ENCODE data around the gene PDE4B. TPM values are rescaled to one million over a fixed set of nuclear protein-coding genes. Genes with fewer than 3 reads are reported as not detected.
"Not testable (repeated sequence)": the region's sequence is repeated elsewhere in the genome, so short reads cannot be mapped to it uniquely, and the experiment has no call there.

The PDE4B gene
- total and polyA plus RNA-seq, 7 donors = 4.1 to 191 (median 16.3) TPM

GRCh38 chr1:65965112-65965996, 172.7 kb downstream of the PDE4B start:
- 71 to 79% (median 75%) methylated on average over 6 of the region's 6 CpGs for WGBS, 3 donors

DNA sequence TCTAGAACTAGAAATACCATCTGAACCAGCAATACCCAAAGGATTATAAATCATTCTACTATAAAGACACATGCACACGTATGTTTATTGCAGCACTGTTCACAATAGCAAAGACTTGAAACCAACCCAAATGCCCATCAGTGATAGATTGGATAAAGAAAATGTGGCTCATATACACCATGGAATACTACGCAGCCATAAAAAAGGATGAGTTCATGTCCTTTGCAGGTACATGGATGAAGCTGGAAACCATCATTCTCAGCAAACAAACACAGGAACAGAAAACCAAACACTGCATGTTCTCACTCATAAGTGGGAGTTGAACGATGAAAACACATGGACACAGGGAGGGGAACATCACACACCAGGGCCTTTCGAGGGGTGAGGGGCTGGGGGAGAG, 174.8 kb downstream of the PDE4B start:
- ATAC-seq; H3K27me3 ChIP-seq (ENCODE audit: insufficient read depth in 3 of 3, low read length in 2 of 3); H3K9me3 ChIP-seq; H3K27ac ChIP-seq; intact Hi-C loops (cut with DNase I); H3K36me3 ChIP-seq (ENCODE audit: insufficient read depth in 1 of 2, low read depth in 1 of 2); DNase-seq; H3K4me1 ChIP-seq; H3K4me3 ChIP-seq: not testable (repeated sequence)
- WGBS, 3 donors = 90 to 93% (median 93%) methylated on average over 4 of the region's 4 CpGs

More at GRCh38 chr1:65965112-65965996, 172.7 kb downstream of the PDE4B start:
- ATAC-seq (no peak), DNase-seq (no peak)
- Histone ChIP-seq H3K4me1 (no peaks in the 10 kb centered on the region), H3K4me3 (no peak overlapping the region), H3K27ac (no peak overlapping the region), H3K9me3 (no peaks in the 10 kb centered on the region), H3K36me3 (ENCODE audit: insufficient read depth in 1 of 2, low read depth in 1 of 2) (no peaks in the 10 kb centered on the region), H3K27me3 (ENCODE audit: insufficient read depth in 3 of 3, low read length in 2 of 3) (no peaks in the 10 kb centered on the region)
- intact Hi-C loops (cut with DNase I) = no loop called here
- TF ChIP-seq, protein P1, sequence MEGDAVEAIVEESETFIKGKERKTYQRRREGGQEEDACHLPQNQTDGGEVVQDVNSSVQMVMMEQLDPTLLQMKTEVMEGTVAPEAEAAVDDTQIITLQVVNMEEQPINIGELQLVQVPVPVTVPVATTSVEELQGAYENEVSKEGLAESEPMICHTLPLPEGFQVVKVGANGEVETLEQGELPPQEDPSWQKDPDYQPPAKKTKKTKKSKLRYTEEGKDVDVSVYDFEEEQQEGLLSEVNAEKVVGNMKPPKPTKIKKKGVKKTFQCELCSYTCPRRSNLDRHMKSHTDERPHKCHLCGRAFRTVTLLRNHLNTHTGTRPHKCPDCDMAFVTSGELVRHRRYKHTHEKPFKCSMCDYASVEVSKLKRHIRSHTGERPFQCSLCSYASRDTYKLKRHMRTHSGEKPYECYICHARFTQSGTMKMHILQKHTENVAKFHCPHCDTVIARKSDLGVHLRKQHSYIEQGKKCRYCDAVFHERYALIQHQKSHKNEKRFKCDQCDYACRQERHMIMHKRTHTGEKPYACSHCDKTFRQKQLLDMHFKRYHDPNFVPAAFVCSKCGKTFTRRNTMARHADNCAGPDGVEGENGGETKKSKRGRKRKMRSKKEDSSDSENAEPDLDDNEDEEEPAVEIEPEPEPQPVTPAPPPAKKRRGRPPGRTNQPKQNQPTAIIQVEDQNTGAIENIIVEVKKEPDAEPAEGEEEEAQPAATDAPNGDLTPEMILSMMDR (IDR thresholded peaks at IDR 0.05) = no peak

DNA sequence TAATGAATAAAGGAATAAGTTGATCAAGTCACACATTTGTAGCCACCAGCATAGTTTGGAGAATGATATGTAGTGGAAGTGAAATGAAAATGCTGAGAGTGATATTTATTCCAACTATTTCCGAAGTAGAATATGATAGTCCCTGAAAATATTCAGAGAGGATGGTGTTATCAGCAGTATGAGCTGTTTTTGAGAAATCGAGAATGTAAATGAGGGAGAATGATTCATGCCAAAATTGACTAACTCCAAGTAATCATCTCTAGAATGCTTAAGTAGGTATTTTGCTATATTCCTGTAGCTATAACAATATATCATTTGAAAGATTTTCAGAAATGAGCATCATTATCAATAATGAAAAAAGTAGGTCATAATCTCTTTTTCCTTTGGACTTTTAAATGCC, 178.9 kb downstream of the PDE4B start:
- H3K27me3 ChIP-seq (ENCODE audit: insufficient read depth in 3 of 3, low read length in 2 of 3) = no peaks in the 10 kb centered on the region
- peaks cover 4% of the 10 kb centered on the region for H3K9me3 ChIP-seq
- DNase-seq (no peak), ATAC-seq (no peak)
- H3K4me3 ChIP-seq = no peak overlapping the region
- intact Hi-C loops (cut with DNase I) = no loop called here
- WGBS, 3 donors = 88 to 90% (median 89%) methylated on average over 2 of the region's 2 CpGs
- no peaks in the 10 kb centered on the region for H3K4me1 ChIP-seq
- H3K36me3 ChIP-seq (ENCODE audit: insufficient read depth in 1 of 2, low read depth in 1 of 2) = no peaks in the 10 kb centered on the region
- no peak overlapping the region for H3K27ac ChIP-seq
- TF ChIP-seq, protein P1 (IDR thresholded peaks at IDR 0.05) = no peak

GRCh38 chr1:65975708-65976107, 183.0 kb downstream of the PDE4B start:
- 84 to 87% (median 84%) methylated on average over 1 of the region's 1 CpG for WGBS, 3 donors
- H3K4me3 ChIP-seq = no peak overlapping the region
- H3K9me3 ChIP-seq = peaks cover 4% of the 10 kb centered on the region
- no peaks in the 10 kb centered on the region for H3K4me1 ChIP-seq
- TF ChIP-seq, protein P1 (IDR thresholded peaks at IDR 0.05) = no peak
- H3K27ac ChIP-seq = no peak overlapping the region
- no peaks in the 10 kb centered on the region for H3K27me3 ChIP-seq (ENCODE audit: insufficient read depth in 3 of 3, low read length in 2 of 3)
- intact Hi-C loops (cut with DNase I) = no loop called here
- DNase-seq (no peak), ATAC-seq (no peak)
- no peaks in the 10 kb centered on the region for H3K36me3 ChIP-seq (ENCODE audit: insufficient read depth in 1 of 2, low read depth in 1 of 2)

DNA sequence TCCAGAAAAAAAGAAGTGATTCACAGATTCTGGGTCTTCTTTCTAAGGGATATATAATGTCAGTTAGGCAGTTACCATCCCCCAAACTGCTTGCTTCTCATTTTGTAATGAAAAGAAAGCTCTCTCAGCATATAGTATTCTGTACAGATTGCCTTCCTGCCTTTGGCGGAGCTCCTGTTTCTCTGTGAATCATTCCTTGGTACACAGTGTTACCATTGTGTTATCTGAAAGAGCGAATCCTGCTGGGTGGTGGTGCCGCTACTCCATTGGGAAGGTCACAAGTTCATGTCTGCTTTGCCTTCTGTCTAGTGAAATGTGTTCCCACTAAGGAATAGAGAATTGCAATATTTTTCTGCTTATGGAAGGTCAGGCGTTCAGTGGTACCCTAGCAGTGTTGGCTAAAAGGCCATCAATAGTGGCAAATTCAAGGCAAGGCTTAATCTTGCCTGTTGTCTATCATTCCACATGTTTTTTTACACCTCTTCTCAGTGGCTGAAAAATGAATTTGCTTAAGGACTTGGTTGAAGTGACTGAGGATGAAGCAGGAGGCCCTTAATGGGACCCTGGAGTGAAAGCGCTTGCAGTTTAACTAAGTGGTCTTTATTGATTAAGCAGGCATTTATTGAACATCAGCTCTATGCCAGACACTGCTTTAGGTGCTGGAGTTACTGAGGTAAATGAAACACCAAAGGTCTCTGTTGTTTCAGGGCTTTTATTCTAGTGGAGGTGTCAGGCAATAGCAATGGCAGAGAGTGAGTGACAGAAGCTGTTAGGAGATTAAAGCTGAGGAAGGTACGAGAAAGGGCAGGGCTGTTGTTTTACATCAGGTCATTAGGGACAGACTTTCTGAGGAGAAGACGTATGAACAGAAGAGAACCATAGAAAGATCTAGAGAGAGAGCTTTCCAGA, 186.7 kb downstream of the PDE4B start:
- Histone ChIP-seq H3K36me3 (ENCODE audit: insufficient read depth in 1 of 2, low read depth in 1 of 2) (no peaks in the 10 kb centered on the region), H3K9me3 (peaks cover 4% of the 10 kb centered on the region), H3K27ac (no peak overlapping the region), H3K4me3 (no peak overlapping the region), H3K27me3 (ENCODE audit: insufficient read depth in 3 of 3, low read length in 2 of 3) (no peaks in the 10 kb centered on the region), H3K4me1 (no peaks in the 10 kb centered on the region)
- intact Hi-C loops (cut with DNase I) = no loop called here
- TF ChIP-seq, protein P1 (IDR thresholded peaks at IDR 0.05) = no peak
- DNase-seq (no peak), ATAC-seq (no peak)
- 57 to 61% (median 59%) methylated on average over 7 of the region's 7 CpGs for WGBS, 3 donors

Data from psoas muscle (tissue), 8 donors.